A549 treated with ZK216348 at 1 μM for 4 hours (cell line): ENCODE results near the gene CNGB1. TPM values are rescaled to one million over a fixed set of nuclear protein-coding genes. Genes with fewer than 3 reads are reported as not detected.

ENCODE experiments used
- total RNA-seq: library from RNA; stranded (reverse); fragments of 200-300 nt; extraction: Qiagen RNA extraction; gene quantifications from 5 replicates; pipeline ENCODE4 v1.2.3, GENCODE V29; 2022; ENCODE audit warnings: low read depth

The CNGB1 gene
- 0.22 to 0.33 TPM (median 0.29 TPM) in 4 of 5 replicates, not detected in the other for total RNA-seq

GRCh38 chr16:57970970-57971369 lies at the start of gene CNGB1:
CNGB1 (minus strand) TSS chr16:57971128; CDS start chr16:57967286, 3,842 bp downstream.

GRCh38 chr16:58000706-58001676 lies 30.1 kb upstream of the CNGB1 start, which contains the start of gene USB1:
USB1 (plus strand) TSS chr16:58001407; CDS start chr16:58001484, 77 bp downstream.

GRCh38 chr16:57999971-58000705 lies 29.2 kb upstream of the CNGB1 start, which contains the start of gene ZNF319:
ZNF319 (minus strand) TSS chr16:58000672; CDS start chr16:57998265, 2,407 bp downstream.

Other genes starting within 250 kb of the CNGB1 start
- gene KATNB1, start 235.4 kb downstream of the CNGB1 start, total RNA-seq, result 13.5 to 19.6 TPM (median 18.0 TPM) in 5 replicates
- gene KIFC3, start 168.6 kb downstream of the CNGB1 start, total RNA-seq, result 103 to 185 TPM (median 173 TPM) in 5 replicates
- 7.6 to 18.3 TPM (median 15.5 TPM) in 5 replicates for gene ZNF319, start 29.5 kb upstream of the CNGB1 start, total RNA-seq
- 81.0 to 97.9 TPM (median 87.4 TPM) in 5 replicates for gene USB1, start 30.3 kb upstream of the CNGB1 start, total RNA-seq
- gene MMP15, start 54.6 kb upstream of the CNGB1 start, total RNA-seq, result 17.8 to 33.5 TPM (median 29.8 TPM) in 5 replicates
- gene CFAP20, start 158.3 kb upstream of the CNGB1 start, total RNA-seq, result 50.2 to 54.0 TPM (median 53.2 TPM) in 5 replicates
- 51.4 to 68.3 TPM (median 57.3 TPM) in 5 replicates for gene CSNK2A2, start 227.0 kb upstream of the CNGB1 start, total RNA-seq